SK-N-SH (cell line): Measurements from ENCODE around the gene CLK2.

Experiments
- CTCF ChIP-seq: fragments of 200-600 bp; sonication (generic); IDR thresholded peaks from 2 replicates; pipeline ENCODE4 v1.6.1; 2017; ENCODE audit warnings: antibody characterized with exemption, mild to moderate bottlenecking, moderate library complexity
- ELF1 ChIP-seq: IDR thresholded peaks from 2 replicates; pipeline ENCODE4 v1.4.0; 2012
- GABPA ChIP-seq: IDR thresholded peaks from 2 replicates; pipeline ENCODE4 v1.4.0; 2012; ENCODE audit warnings: low read depth, mild to moderate bottlenecking
- NFIC ChIP-seq: IDR thresholded peaks from 2 replicates; pipeline ENCODE4 v1.4.0; 2012; ENCODE audit warnings: borderline replicate concordance
- REST ChIP-seq: IDR thresholded peaks from 2 replicates; pipeline ENCODE4 v1.6.1; 2012; ENCODE audit warnings: mild to moderate bottlenecking, low read depth, low read length, moderate library complexity
- USF1 ChIP-seq: IDR thresholded peaks from 2 replicates; pipeline ENCODE4 v1.4.0; 2012; ENCODE audit warnings: low read depth, borderline replicate concordance
- USF2 ChIP-seq: fragments of 150-350 bp; IDR thresholded peaks from 2 replicates; pipeline ENCODE4 v1.6.1; 2017; ENCODE audit warnings: antibody characterized with exemption, low read length, low read depth, borderline replicate concordance

- TF ChIP-seq GABPA: no peak
- no peak for TF ChIP-seq NFIC
- no peak for TF ChIP-seq USF2
- no peak for TF ChIP-seq CTCF
- TF ChIP-seq USF1: no peak
- no peak for TF ChIP-seq REST
- TF ChIP-seq ELF1: no peak
Observed at GRCh38 chr1:155316922-155317321, 43.6 kb upstream of the CLK2 start.
